Panc1 (cell line): Measurements from ENCODE around the gene TMEM208. TPM values are rescaled to one million over a fixed set of nuclear protein-coding genes. Genes with fewer than 3 reads are reported as not detected.

Experiments
- ATAC-seq: fragments of 200-7000 bp; cut with Tn5 transposase; 2 replicates; pipeline ENCODE4 v1.9.1; 2020; ENCODE audit warnings: mild to moderate bottlenecking, moderate library complexity
- BruUV-seq: library from RNA; stranded (reverse); fragments of 400-500 nt; replicated peaks from 2 replicates; lab custom pipeline; 2021; lab: Mats Ljungman, UMichigan
- CTCF ChIA-PET: fragments of 300-600 bp; sonication (Branson Sonifier 250); formaldehyde crosslinking; loops from one replicate; lab custom pipeline; 2022; ENCODE audit warnings: antibody characterized with exemption; lab: Charles Lee
- POLR2A ChIA-PET: fragments of 300-600 bp; sonication (Branson Sonifier 250); formaldehyde crosslinking; loops from one replicate; lab custom pipeline; 2022; ENCODE audit warnings: antibody characterized with exemption; lab: Charles Lee
- DNase-seq: peaks from one replicate; pipeline ENCODE4 v3.0.0-alpha.2; 2010; ENCODE audit warnings: low read depth, low spot score
- H3K27ac ChIP-seq: 2 replicates; pipeline ENCODE4 v1.5.1; 2011; ENCODE audit warnings: mild to moderate bottlenecking, low read length, inconsistent platforms
- H3K27me3 ChIP-seq: fragments of 200-500 bp; sonication (Bioruptor generic); 2 replicates; pipeline ENCODE4 v1.6.0; 2014; ENCODE audit warnings: low read length, inconsistent platforms; ENCODE audit not compliant: control insufficient read depth, insufficient read depth
- H3K36me3 ChIP-seq: fragments of 200-500 bp; sonication (Bioruptor generic); 2 replicates; pipeline ENCODE4 v1.5.1; 2014; ENCODE audit warnings: inconsistent platforms, mild to moderate bottlenecking, low read length, moderate library complexity; ENCODE audit not compliant: control insufficient read depth, insufficient read depth
- H3K4me1 ChIP-seq: 2 replicates; pipeline ENCODE4 v1.5.1; 2011; ENCODE audit warnings: inconsistent platforms, mild to moderate bottlenecking, low read length, moderate library complexity; ENCODE audit not compliant: control insufficient read depth, insufficient read depth
- H3K4me3 ChIP-seq, 2 experiments: 2 replicates each; pipeline ENCODE4 v1.5.1; 2011 to 2012; ENCODE audit warnings: low read depth in 2 of 2, low read length in 2 of 2, mild to moderate bottlenecking in 2 of 2, inconsistent platforms in 1 of 2, moderate library complexity in 1 of 2
- H3K9me3 ChIP-seq: fragments of 200-500 bp; sonication (Bioruptor generic); 2 replicates; pipeline ENCODE4 v1.5.1; 2014; ENCODE audit warnings: low read depth, mild to moderate bottlenecking, inconsistent platforms, low read length, moderate library complexity; ENCODE audit not compliant: control insufficient read depth, insufficient read depth
- POLR2AphosphoS5 ChIP-seq: IDR thresholded peaks from 2 replicates; pipeline ENCODE4 v1.6.1; 2012; ENCODE audit warnings: mild to moderate bottlenecking, low read depth, low read length, moderate library complexity
- SIN3A ChIP-seq: IDR thresholded peaks from 2 replicates; pipeline ENCODE4 v1.6.1; 2012; ENCODE audit warnings: low read depth, mild to moderate bottlenecking, low read length, moderate library complexity, borderline replicate concordance; ENCODE audit not compliant: insufficient read depth
- TCF7L2 ChIP-seq: IDR thresholded peaks from 2 replicates; pipeline ENCODE4 v1.6.1; 2011; ENCODE audit warnings: mild to moderate bottlenecking, low read depth, low read length, inconsistent platforms
- in situ Hi-C: cut with HindIII; loops from 2 replicates; pipeline ENCODE4 v1.10.0; 2016; ENCODE audit warnings: low sequenced_read_pairs, low pct_unique_long_range_greater_than_20kb
- intact Hi-C: fragments of 100-400 bp; cut with micrococcal nuclease; formaldehyde crosslinking; loops from one replicate; pipeline ENCODE4 v1.10.0; 2022; ENCODE audit not compliant: unreplicated experiment
- total RNA-seq: library from RNA; stranded (reverse); gene quantifications from one replicate; pipeline ENCODE4 v1.2.1, GENCODE V29; 2021; ENCODE audit not compliant: unreplicated experiment
- TF ChIP-seq, protein P1 (sequence below): fragments of 450-650 bp; IDR thresholded peaks from 2 replicates; pipeline ENCODE4 v1.5.1; 2017; ENCODE audit warnings: mild to moderate bottlenecking
- TF ChIP-seq, protein P2 (sequence below), 2 experiments: IDR thresholded peaks; 2 replicates each; pipeline ENCODE4 v1.6.1; 2011 to 2012; ENCODE audit warnings: low read depth in 2 of 2, control low read depth in 1 of 2, low read length in 1 of 2, mild to moderate bottlenecking in 1 of 2, moderate library complexity in 1 of 2; ENCODE audit not compliant: insufficient read depth in 1 of 2

Gene TMEM208
- total RNA-seq, 1 experiment from 2014 or later = 25.6 TPM

DNA sequence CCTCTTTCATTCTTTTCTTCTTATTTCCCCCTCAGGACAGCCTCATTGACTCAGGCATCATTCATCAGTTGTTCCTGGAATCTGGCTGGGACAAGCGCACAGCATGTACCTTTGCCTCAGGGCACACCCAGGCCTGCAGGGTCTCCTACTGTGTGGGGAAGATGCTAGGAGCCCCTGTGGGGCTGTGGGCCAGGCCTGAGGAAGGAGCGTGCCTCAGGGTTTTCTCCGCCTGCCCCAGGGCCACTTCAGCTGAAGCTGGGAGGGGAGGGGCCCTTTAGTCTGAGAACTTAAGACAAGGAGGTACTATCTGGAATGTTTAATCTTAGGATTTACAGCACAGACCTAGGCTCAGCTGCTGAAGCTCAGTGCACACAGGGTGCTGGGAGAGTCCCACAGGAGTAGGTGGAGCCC is 20.1 kb upstream of the TMEM208 start:
- peak; percentile 38 for ATAC-seq
- no peak overlapping the region for H3K27ac ChIP-seq

GRCh38 chr16:67207249-67208091 is 19.5 kb upstream of the TMEM208 start:
- peak; percentile 74 for ATAC-seq
- Histone ChIP-seq H3K27me3 (no peaks in the 10 kb centered on the region), H3K4me1 (peaks cover 18% of the 10 kb centered on the region), H3K36me3 (no peaks in the 10 kb centered on the region), H3K27ac (no peak overlapping the region), H3K4me3 (no peak overlapping the region), H3K9me3 (no peaks in the 10 kb centered on the region)
- in situ Hi-C loops (no loop called here), intact Hi-C loops (no loop called here)
- TF ChIP-seq TCF7L2 (no peak), SIN3A (no peak), POLR2AphosphoS5 (peak; percentile 12)
- TF ChIP-seq, protein P1, sequence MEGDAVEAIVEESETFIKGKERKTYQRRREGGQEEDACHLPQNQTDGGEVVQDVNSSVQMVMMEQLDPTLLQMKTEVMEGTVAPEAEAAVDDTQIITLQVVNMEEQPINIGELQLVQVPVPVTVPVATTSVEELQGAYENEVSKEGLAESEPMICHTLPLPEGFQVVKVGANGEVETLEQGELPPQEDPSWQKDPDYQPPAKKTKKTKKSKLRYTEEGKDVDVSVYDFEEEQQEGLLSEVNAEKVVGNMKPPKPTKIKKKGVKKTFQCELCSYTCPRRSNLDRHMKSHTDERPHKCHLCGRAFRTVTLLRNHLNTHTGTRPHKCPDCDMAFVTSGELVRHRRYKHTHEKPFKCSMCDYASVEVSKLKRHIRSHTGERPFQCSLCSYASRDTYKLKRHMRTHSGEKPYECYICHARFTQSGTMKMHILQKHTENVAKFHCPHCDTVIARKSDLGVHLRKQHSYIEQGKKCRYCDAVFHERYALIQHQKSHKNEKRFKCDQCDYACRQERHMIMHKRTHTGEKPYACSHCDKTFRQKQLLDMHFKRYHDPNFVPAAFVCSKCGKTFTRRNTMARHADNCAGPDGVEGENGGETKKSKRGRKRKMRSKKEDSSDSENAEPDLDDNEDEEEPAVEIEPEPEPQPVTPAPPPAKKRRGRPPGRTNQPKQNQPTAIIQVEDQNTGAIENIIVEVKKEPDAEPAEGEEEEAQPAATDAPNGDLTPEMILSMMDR = no peak
- TF ChIP-seq, protein P2, sequence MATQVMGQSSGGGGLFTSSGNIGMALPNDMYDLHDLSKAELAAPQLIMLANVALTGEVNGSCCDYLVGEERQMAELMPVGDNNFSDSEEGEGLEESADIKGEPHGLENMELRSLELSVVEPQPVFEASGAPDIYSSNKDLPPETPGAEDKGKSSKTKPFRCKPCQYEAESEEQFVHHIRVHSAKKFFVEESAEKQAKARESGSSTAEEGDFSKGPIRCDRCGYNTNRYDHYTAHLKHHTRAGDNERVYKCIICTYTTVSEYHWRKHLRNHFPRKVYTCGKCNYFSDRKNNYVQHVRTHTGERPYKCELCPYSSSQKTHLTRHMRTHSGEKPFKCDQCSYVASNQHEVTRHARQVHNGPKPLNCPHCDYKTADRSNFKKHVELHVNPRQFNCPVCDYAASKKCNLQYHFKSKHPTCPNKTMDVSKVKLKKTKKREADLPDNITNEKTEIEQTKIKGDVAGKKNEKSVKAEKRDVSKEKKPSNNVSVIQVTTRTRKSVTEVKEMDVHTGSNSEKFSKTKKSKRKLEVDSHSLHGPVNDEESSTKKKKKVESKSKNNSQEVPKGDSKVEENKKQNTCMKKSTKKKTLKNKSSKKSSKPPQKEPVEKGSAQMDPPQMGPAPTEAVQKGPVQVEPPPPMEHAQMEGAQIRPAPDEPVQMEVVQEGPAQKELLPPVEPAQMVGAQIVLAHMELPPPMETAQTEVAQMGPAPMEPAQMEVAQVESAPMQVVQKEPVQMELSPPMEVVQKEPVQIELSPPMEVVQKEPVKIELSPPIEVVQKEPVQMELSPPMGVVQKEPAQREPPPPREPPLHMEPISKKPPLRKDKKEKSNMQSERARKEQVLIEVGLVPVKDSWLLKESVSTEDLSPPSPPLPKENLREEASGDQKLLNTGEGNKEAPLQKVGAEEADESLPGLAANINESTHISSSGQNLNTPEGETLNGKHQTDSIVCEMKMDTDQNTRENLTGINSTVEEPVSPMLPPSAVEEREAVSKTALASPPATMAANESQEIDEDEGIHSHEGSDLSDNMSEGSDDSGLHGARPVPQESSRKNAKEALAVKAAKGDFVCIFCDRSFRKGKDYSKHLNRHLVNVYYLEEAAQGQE (IDR thresholded peaks at IDR 0.05; ENCODE audit: insufficient read depth in 1 of 2, low read depth in 2 of 2, low read length in 1 of 2) = no peak
- BruUV-seq = no TSS peak
- ChIA-PET POLR2A (no interaction called here), CTCF (no interaction called here)
- no peak for DNase-seq

More for the DNA sequence above, 20.1 kb upstream of the TMEM208 start:
- Histone ChIP-seq H3K27me3 (no peaks in the 10 kb centered on the region), H3K36me3 (no peaks in the 10 kb centered on the region), H3K4me1 (peaks cover 18% of the 10 kb centered on the region), H3K9me3 (no peaks in the 10 kb centered on the region), H3K4me3 (no peak overlapping the region)
- ChIA-PET CTCF (interaction anchor here (0.6 kb wide), 1 partner anchor 331 kb away, joined by 13 read pairs; no protein-coding TSS in a partner anchor), POLR2A (no interaction called here)
- intact Hi-C loops = no loop called here
- DNase-seq = no peak
- no TSS peak for BruUV-seq
- in situ Hi-C loops = no loop called here
- no peak for TF ChIP-seq POLR2AphosphoS5
- TF ChIP-seq, protein P1 = no peak
- TF ChIP-seq, protein P2 (IDR thresholded peaks at IDR 0.05; ENCODE audit: insufficient read depth in 1 of 2, low read depth in 2 of 2, low read length in 1 of 2) = no peak
- TF ChIP-seq TCF7L2 = no peak
- no peak for TF ChIP-seq SIN3A
